Nephron progenitor cell (in vitro differentiated cells): ENCODE results near the gene STAC.
A peak's percentile ranks its signal among the peaks of the same experiment; 100 is the strongest.

Experiments
- DNase-seq: peaks from one replicate; pipeline ENCODE4 v3.0.0; 2021
- H3K27ac Mint-ChIP-seq: 2 replicates; pipeline ENCODE4 v1.8.0; 2021; ENCODE audit warnings: mild to moderate bottlenecking, moderate library complexity, mixed read lengths
- H3K27me3 Mint-ChIP-seq: 2 replicates; pipeline ENCODE4 v1.8.0; 2021; ENCODE audit warnings: mild to moderate bottlenecking, low read depth, mixed read lengths; ENCODE audit not compliant: poor library complexity
- H3K36me3 Mint-ChIP-seq: 2 replicates; pipeline ENCODE4 v1.8.0; 2021; ENCODE audit warnings: low read depth, mixed read lengths
- H3K4me1 Mint-ChIP-seq: 2 replicates; pipeline ENCODE4 v1.8.0; 2021; ENCODE audit warnings: mixed read lengths
- H3K4me3 Mint-ChIP-seq: 2 replicates; pipeline ENCODE4 v1.8.0; 2021; ENCODE audit warnings: mild to moderate bottlenecking, moderate library complexity, mixed read lengths
- H3K9me3 Mint-ChIP-seq: 2 replicates; pipeline ENCODE4 v1.8.0; 2021; ENCODE audit warnings: mild to moderate bottlenecking, moderate library complexity, mixed read lengths
- TF ChIP-seq, protein P1 (sequence below): fragments of 200-600 bp; sonication (generic); IDR thresholded peaks from 2 replicates; pipeline ENCODE4 v1.5.0; 2021; ENCODE audit warnings: antibody characterized with exemption

The STAC gene

DNA sequence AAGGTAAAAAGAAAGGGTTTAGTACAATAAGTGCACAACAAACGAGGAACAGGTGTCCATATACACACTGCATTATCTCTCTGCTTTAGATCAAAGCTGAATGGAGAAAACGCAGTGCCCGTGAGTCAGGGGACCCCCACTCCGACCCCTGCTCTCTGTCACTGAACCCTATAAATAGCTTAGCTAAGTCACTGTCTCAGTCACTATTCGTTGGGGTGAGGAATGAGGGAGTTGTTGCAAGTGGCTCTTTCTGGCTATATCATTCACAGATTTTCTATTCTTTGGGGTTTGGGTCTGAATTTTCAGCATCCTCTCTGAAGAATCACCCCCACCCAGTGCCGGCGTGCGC lies 458 bp upstream of the STAC start:
- no peak for DNase-seq
- Mint-ChIP-seq H3K9me3 (no peaks in the 10 kb centered on the region), H3K4me1 (peaks cover 10% of the 10 kb centered on the region), H3K36me3 (no peaks in the 10 kb centered on the region), H3K27ac (no peak overlapping the region), H3K4me3 (peak overlapping the region; percentile 72), H3K27me3 (peaks cover 48% of the 10 kb centered on the region)
- TF ChIP-seq, protein P1, sequence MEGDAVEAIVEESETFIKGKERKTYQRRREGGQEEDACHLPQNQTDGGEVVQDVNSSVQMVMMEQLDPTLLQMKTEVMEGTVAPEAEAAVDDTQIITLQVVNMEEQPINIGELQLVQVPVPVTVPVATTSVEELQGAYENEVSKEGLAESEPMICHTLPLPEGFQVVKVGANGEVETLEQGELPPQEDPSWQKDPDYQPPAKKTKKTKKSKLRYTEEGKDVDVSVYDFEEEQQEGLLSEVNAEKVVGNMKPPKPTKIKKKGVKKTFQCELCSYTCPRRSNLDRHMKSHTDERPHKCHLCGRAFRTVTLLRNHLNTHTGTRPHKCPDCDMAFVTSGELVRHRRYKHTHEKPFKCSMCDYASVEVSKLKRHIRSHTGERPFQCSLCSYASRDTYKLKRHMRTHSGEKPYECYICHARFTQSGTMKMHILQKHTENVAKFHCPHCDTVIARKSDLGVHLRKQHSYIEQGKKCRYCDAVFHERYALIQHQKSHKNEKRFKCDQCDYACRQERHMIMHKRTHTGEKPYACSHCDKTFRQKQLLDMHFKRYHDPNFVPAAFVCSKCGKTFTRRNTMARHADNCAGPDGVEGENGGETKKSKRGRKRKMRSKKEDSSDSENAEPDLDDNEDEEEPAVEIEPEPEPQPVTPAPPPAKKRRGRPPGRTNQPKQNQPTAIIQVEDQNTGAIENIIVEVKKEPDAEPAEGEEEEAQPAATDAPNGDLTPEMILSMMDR: no peak

DNA sequence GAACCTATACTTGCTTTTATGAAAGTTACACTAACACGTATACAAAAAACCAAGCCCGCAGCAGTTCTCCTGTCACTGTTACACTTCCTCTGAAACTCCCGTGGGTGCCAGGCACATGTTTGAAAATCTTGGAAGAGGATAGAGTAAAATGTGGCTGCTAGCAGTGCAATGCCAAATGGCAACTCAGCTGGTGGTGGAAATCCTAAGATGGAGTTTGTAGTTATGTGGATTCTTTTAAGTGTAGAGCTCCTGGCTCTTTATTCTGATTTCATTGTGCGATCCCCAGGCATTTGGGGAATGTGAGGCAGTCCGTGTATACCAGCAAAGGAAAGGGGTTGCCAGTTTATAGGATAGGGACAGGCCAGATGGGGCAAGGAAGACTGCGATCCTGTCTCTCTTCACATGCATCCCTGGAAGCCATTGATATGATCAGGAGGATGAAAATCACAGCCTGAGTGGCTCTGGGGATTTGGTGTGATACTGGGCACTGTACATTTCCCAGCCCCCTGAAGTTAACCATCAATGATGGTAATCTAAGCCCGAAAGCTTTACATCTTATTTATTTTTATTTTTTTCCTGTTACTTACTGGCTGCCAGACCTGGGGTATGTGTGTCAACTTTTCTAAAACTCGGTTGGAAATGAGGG lies 1.1 kb downstream of the STAC start:
- DNase-seq: no peak
- peak overlapping the region; percentile 87 for H3K4me3 Mint-ChIP-seq
- no peaks in the 10 kb centered on the region for H3K9me3 Mint-ChIP-seq
- peaks cover 48% of the 10 kb centered on the region for H3K27me3 Mint-ChIP-seq
- H3K4me1 Mint-ChIP-seq: peaks cover 10% of the 10 kb centered on the region
- no peaks in the 10 kb centered on the region for H3K36me3 Mint-ChIP-seq
- TF ChIP-seq, protein P1: no peak
- no peak overlapping the region for H3K27ac Mint-ChIP-seq

DNA sequence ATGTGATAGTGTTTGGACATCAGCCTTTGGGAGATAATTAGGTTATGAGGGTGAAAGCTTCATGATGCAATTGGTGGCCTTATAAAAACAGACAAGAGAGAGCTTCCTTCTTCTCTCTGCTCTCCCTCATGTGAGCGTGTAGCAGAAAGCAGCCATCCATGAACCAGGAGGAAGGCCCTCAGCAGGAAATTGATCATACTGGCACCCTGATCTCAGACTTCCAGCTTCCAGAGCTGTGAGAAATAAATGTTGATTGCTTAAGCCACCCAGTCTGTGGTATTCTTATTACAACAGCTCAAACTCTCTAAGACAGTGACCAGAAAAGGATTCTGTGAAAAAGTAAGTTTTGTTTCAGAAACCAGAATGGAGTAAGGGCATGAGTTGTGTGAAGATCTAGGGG lies 13.3 kb downstream of the STAC start:
- Mint-ChIP-seq H3K27me3 (peaks cover 5% of the 10 kb centered on the region), H3K27ac (no peak overlapping the region), H3K4me1 (peaks cover 5% of the 10 kb centered on the region), H3K36me3 (no peaks in the 10 kb centered on the region), H3K4me3 (no peak overlapping the region), H3K9me3 (no peaks in the 10 kb centered on the region)
- DNase-seq: no peak
- TF ChIP-seq, protein P1: no peak

DNA sequence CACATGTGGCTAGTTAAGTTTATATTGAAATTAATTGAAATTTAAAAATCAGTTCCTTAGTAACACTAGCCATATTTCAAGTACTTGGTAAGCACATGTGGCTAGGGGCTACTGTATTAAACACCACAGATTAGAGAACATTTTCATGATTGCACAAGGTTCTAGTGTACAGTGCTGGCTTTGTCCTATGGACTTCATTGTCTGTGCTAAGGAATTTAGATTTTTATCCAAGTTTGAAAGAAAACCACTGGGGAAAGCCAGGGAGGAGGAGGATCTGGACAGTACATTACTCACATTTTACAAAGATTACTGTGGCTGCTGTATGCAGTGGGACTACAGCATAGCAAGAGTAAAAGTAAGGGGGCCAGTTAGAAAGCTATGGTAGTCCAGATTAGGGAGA lies 13.9 kb downstream of the STAC start:
- H3K4me3 Mint-ChIP-seq: no peak overlapping the region
- H3K27ac Mint-ChIP-seq: no peak overlapping the region

DNA sequence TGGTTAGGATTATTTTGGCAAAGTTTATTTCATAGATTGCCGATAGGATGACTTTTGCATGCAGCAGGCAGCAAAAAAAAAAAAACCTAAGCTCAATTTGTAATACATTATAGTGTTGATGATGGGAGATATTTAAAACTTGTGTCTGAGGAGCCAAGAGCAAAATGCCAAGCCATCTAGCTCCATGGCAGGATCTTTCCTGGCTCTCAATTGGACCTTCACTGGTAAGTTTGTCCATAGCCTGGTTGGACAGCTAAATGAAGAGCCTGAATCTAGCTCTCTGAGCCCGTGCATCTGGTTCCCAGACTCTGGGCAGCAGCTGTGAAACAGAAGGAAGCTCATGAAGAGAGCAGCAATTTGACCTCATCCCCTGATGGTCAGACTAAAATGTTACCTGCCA lies 17.5 kb downstream of the STAC start:
- TF ChIP-seq, protein P1: no peak
- no peak for DNase-seq
- peak overlapping the region; percentile 28 for H3K27ac Mint-ChIP-seq
- H3K27me3 Mint-ChIP-seq: peaks cover 16% of the 10 kb centered on the region
- H3K36me3 Mint-ChIP-seq: no peaks in the 10 kb centered on the region
- H3K4me3 Mint-ChIP-seq: no peak overlapping the region
- no peaks in the 10 kb centered on the region for H3K9me3 Mint-ChIP-seq
- H3K4me1 Mint-ChIP-seq: peaks cover 5% of the 10 kb centered on the region

More for the DNA sequence above, 13.9 kb downstream of the STAC start:
- H3K4me1 Mint-ChIP-seq: peaks cover 5% of the 10 kb centered on the region
- peaks cover 6% of the 10 kb centered on the region for H3K27me3 Mint-ChIP-seq
- H3K36me3 Mint-ChIP-seq: no peaks in the 10 kb centered on the region
- TF ChIP-seq, protein P1: no peak
- DNase-seq: no peak
- H3K9me3 Mint-ChIP-seq: no peaks in the 10 kb centered on the region

DNA sequence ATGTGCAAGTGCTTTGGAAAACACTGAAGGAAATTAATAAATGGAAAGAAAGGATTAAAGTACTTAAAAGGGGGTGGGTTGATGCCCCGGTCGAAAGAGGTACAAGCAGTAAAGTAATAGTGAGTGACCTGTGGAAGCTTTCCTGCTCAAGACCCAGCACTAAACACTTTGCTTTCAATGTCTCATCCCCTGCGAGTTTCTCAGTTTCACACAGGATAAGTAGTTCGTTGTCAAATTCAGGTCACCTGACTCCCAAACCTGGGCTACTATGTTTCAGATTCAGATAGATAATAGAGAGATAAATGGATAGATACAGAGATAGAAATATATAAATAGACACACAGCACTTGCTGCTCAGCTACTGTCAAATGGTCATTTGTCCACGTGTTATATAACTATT lies 19.6 kb downstream of the STAC start:
- Mint-ChIP-seq H3K9me3 (no peaks in the 10 kb centered on the region), H3K27me3 (peaks cover 16% of the 10 kb centered on the region), H3K4me3 (no peak overlapping the region), H3K36me3 (no peaks in the 10 kb centered on the region), H3K4me1 (no peaks in the 10 kb centered on the region), H3K27ac (no peak overlapping the region)
- TF ChIP-seq, protein P1: no peak
- DNase-seq: no peak
